ENCODE measurements around the gene CYB561A3. TPM values are rescaled to one million over a fixed set of nuclear protein-coding genes. Genes with fewer than 3 reads are reported as not detected.
A peak's percentile ranks its signal among the peaks of the same experiment; 100 is the strongest.

Gene CYB561A3
- total and polyA plus RNA-seq, 2 of the 13 experiments (the other 11 are each of a cell fraction or from before 2014, with no cell fraction given) = 11.4 to 14.9 TPM

GRCh38 chr11:61361741-61362541 is at the start of gene CYB561A3, which contains the start of gene TMEM138 (continued):
- no peak for TF ChIP-seq CENPT (CRISPR knock-in tag; IDR thresholded peaks at IDR 0.05; ENCODE audit: low read depth)
- TF ChIP-seq ZNF720 (CRISPR knock-in tag; IDR thresholded peaks at IDR 0.05) = no peak
- no peak; the same call in 1 of the 2 replicates for TF ChIP-seq ZNF276 (CRISPR knock-in tag; IDR thresholded peaks at IDR 0.05; ENCODE audit: low read depth)
- TF ChIP-seq PATZ1 (CRISPR knock-in tag; IDR thresholded peaks at IDR 0.05) = no peak
- no peak for TF ChIP-seq FOSL2 (CRISPR knock-in tag; IDR thresholded peaks at IDR 0.05)
- TF ChIP-seq, protein P1, sequence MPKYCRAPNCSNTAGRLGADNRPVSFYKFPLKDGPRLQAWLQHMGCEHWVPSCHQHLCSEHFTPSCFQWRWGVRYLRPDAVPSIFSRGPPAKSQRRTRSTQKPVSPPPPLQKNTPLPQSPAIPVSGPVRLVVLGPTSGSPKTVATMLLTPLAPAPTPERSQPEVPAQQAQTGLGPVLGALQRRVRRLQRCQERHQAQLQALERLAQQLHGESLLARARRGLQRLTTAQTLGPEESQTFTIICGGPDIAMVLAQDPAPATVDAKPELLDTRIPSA (CRISPR knock-in tag; IDR thresholded peaks at IDR 0.05; ENCODE audit: borderline replicate concordance) = no peak; the same call in 1 of the 2 replicates
- TF ChIP-seq, protein P2, sequence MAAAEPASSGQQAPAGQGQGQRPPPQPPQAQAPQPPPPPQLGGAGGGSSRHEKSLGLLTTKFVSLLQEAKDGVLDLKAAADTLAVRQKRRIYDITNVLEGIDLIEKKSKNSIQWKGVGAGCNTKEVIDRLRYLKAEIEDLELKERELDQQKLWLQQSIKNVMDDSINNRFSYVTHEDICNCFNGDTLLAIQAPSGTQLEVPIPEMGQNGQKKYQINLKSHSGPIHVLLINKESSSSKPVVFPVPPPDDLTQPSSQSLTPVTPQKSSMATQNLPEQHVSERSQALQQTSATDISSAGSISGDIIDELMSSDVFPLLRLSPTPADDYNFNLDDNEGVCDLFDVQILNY (CRISPR knock-in tag; conservative IDR thresholded peaks at IDR 0.05) = peak; percentile 4; the same call in 1 of the 2 replicates
- TF ChIP-seq ZNF550 (CRISPR knock-in tag; IDR thresholded peaks at IDR 0.05; ENCODE audit: borderline replicate concordance) = no peak
- TF ChIP-seq, protein P3, sequence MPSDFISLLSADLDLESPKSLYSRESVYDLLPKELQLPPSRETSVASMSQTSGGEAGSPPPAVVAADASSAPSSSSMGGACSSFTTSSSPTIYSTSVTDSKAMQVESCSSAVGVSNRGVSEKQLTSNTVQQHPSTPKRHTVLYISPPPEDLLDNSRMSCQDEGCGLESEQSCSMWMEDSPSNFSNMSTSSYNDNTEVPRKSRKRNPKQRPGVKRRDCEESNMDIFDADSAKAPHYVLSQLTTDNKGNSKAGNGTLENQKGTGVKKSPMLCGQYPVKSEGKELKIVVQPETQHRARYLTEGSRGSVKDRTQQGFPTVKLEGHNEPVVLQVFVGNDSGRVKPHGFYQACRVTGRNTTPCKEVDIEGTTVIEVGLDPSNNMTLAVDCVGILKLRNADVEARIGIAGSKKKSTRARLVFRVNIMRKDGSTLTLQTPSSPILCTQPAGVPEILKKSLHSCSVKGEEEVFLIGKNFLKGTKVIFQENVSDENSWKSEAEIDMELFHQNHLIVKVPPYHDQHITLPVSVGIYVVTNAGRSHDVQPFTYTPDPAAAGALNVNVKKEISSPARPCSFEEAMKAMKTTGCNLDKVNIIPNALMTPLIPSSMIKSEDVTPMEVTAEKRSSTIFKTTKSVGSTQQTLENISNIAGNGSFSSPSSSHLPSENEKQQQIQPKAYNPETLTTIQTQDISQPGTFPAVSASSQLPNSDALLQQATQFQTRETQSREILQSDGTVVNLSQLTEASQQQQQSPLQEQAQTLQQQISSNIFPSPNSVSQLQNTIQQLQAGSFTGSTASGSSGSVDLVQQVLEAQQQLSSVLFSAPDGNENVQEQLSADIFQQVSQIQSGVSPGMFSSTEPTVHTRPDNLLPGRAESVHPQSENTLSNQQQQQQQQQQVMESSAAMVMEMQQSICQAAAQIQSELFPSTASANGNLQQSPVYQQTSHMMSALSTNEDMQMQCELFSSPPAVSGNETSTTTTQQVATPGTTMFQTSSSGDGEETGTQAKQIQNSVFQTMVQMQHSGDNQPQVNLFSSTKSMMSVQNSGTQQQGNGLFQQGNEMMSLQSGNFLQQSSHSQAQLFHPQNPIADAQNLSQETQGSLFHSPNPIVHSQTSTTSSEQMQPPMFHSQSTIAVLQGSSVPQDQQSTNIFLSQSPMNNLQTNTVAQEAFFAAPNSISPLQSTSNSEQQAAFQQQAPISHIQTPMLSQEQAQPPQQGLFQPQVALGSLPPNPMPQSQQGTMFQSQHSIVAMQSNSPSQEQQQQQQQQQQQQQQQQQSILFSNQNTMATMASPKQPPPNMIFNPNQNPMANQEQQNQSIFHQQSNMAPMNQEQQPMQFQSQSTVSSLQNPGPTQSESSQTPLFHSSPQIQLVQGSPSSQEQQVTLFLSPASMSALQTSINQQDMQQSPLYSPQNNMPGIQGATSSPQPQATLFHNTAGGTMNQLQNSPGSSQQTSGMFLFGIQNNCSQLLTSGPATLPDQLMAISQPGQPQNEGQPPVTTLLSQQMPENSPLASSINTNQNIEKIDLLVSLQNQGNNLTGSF (CRISPR knock-in tag; IDR thresholded peaks at IDR 0.05) = 0 out of 2 replicates have a peak, but pooled peaks have one; percentile 23
- no peak; the same call in 1 of the 2 replicates for TF ChIP-seq ZNF747 (CRISPR knock-in tag; IDR thresholded peaks at IDR 0.05; ENCODE audit: borderline replicate concordance)
- no peak for TF ChIP-seq ZNF432 (CRISPR knock-in tag; IDR thresholded peaks at IDR 0.05; ENCODE audit: borderline replicate concordance)
- TF ChIP-seq CBX5 (CRISPR knock-in tag; IDR thresholded peaks at IDR 0.05; ENCODE audit: borderline replicate concordance) = peak; percentile 41; the same call in 1 of the 2 replicates
- peak; percentile 93 for TF ChIP-seq ZNF501 (CRISPR knock-in tag; IDR thresholded peaks at IDR 0.05)
- TF ChIP-seq ZNF614 (CRISPR knock-in tag; IDR thresholded peaks at IDR 0.05; ENCODE audit: borderline replicate concordance) = no peak
- no peak for TF ChIP-seq ZFP36L2 (CRISPR knock-in tag; IDR thresholded peaks at IDR 0.05)
- peak; percentile 92 for TF ChIP-seq ZNF510 (CRISPR knock-in tag; IDR thresholded peaks at IDR 0.05; ENCODE audit: low read depth)
- no peak for TF ChIP-seq ZNF17 (CRISPR knock-in tag; IDR thresholded peaks at IDR 0.05)
- peak; percentile 48; the same call in 1 of the 2 replicates for TF ChIP-seq PPARG (CRISPR knock-in tag; conservative IDR thresholded peaks at IDR 0.05)

All from HepG2 (cell line).